GM19099 (cell line): ENCODE data around the gene TMEM214.

Experiments
- POLR2A ChIP-seq: IDR thresholded peaks from 3 replicates; pipeline ENCODE4 v1.6.1; 2011; ENCODE audit warnings: low read depth; ENCODE audit not compliant: insufficient read length; ENCODE audit errors: extremely low read depth

TMEM214 gene

GRCh38 chr2:27024812-27025211 is 8.0 kb upstream of the TMEM214 start:
- no peak for TF ChIP-seq POLR2A

- no peak for TF ChIP-seq POLR2A
Observed at GRCh38 chr2:27025281-27025800, 7.4 kb upstream of the TMEM214 start.

GRCh38 chr2:27025861-27026851 is 6.6 kb upstream of the TMEM214 start:
- TF ChIP-seq POLR2A = no peak

GRCh38 chr2:27027211-27027651 is 5.5 kb upstream of the TMEM214 start:
- TF ChIP-seq POLR2A = no peak

- TF ChIP-seq POLR2A = no peak
Observed at GRCh38 chr2:27029051-27029450, 3.7 kb upstream of the TMEM214 start.

- TF ChIP-seq POLR2A = no peak
Observed at GRCh38 chr2:27033253-27033852, 588 bp downstream of the TMEM214 start.

- no peak for TF ChIP-seq POLR2A
Observed at GRCh38 chr2:27038012-27038411, 5.2 kb downstream of the TMEM214 start.

GRCh38 chr2:27038631-27039339 is 6.0 kb downstream of the TMEM214 start:
- no peak for TF ChIP-seq POLR2A

- no peak for TF ChIP-seq POLR2A
Observed at GRCh38 chr2:27039426-27039825, 6.7 kb downstream of the TMEM214 start.

GRCh38 chr2:27039871-27040270 is 7.1 kb downstream of the TMEM214 start:
- no peak for TF ChIP-seq POLR2A

GRCh38 chr2:27040282-27040681 is 7.5 kb downstream of the TMEM214 start:
- no peak for TF ChIP-seq POLR2A

- TF ChIP-seq POLR2A = no peak
Observed at GRCh38 chr2:27041752-27042151, 9.0 kb downstream of the TMEM214 start.

- TF ChIP-seq POLR2A = no peak
Observed at GRCh38 chr2:27042159-27042661, 9.4 kb downstream of the TMEM214 start.

- TF ChIP-seq POLR2A = peak; percentile 25
Observed at GRCh38 chr2:27042985-27043634, 10.3 kb downstream of the TMEM214 start.
